Stimulated activated CD4-positive, alpha-beta T cell treated with anti-CD3 and anti-CD28 coated beads, Interleukin-12 subunit alpha, Interleukin-12 subunit beta, amount 100 ng/mL, for 4 hours (primary cell): Measurements from ENCODE around the gene SCGB1A1.

Source experiments
- DNase-seq: peaks from one replicate; pipeline ENCODE4 v3.0.0-alpha.2; 2020

Gene SCGB1A1

DNA sequence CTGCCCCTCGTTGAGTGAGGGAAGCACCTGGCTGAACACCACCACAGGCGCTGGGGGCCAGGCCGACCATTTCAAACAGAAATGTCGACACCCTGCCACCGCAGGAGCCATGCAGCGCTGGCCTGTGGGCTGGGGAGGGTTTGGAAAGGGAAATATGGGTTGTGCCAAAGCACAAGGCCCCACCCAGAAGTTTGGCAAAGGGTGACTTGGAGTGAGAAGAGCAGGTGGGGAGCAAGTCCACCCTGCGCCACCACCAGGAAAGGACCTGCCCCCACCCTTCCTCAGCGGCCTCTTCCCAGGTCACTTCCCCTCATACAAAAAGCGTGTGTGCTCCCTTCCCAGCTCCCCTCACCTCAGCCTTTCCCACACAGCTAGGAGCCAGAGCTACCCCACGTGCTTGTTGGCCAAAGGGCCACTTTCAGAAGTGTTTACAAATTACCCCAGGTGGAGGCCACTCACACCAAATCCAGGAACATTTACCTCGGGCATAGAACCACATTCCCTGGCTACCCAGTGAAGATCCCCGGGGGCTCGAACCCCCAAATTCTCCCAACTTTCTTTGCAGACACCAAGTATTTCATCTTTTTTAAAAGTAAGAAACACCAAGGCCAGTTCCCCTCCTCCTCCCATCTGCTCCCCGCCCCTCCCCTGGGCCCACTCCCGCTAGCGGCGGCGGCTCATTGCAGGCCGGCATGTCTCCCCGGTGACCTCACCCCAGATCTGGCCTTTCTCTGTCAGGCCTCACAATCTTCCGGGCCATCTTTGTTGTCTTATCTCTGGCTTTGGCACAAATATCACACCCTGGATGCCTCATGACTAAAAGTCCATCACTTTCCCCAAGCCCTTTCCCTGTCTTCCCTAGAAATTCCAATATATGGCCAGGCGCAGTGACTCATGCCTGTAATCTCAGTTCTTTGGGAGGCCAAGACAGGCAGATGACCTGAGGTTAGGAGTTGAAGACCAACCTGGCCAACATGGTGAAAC is 20.5 kb upstream of the SCGB1A1 start:
- no peak for DNase-seq

DNA sequence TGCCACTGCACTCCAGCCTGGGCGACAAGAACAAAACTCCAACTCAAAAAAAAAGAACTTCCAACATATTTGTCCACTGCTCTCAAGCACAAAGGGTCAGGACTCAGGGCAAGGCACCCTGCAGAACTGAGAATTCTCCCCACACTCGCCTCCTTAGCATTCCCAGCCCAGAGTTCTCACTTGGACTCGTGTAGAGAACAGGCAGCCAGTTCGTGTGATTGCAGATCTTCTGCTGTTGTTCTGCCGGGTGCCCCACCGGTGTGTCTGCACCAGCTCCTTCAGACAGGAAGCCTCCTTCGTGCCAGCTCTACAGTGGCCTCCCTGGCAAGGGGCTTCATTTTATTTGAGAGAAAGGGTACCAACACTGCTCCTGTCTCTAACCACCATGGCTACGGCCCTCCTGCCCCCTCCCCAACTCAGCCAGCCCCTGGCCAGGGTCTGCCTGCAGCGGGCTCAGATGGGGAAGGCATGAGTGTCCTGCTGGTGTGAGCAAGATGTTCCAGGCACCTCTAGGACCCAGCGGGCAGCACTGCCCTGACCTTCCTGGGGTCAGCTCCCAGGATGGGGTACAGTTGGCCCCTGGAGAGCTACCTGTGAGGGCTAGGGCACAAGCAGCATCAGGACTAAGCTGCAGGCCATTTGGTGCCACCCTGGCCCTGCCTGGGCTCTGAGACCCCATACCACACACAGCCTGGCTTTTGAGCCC is 19.5 kb upstream of the SCGB1A1 start:
- no peak for DNase-seq

DNA sequence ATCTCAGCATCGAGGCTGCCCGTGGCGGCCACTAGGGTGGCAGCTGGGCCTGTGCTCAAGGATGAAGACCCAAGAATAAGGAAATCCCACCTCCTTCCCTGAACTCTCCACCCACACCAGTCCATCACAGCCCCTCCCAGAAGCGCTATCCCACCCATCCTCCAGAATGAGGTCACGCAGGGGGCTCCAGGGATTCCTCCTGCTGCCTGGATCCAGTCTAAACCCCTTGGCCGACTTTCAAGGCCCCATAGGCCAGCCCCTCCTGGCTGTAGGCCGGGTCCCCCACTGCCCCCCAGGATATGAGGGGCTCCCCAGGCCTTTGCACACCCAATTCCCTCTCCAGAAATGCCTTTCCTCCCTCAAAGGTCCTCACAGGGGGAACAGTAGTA is 19.0 kb upstream of the SCGB1A1 start:
- no peak for DNase-seq

DNA sequence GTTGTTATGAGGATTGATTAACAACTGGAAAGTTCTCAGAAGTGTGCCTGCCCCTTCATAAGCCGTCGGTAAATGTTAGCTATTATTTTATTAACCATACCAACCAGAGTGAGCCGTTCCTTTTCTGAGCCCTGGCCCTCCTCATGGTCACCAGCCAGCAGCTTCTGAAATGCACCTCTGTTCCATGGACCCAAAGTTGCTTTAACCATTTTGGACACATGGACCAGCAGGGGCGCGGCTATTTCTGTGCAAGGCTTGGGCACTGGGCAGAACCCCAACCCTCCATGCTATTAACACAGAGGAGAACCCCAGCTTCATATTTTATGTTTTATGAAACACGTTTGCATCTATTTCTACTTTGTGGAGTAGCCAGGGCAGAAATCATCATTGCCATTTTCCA is 18.6 kb upstream of the SCGB1A1 start:
- no peak for DNase-seq

DNA sequence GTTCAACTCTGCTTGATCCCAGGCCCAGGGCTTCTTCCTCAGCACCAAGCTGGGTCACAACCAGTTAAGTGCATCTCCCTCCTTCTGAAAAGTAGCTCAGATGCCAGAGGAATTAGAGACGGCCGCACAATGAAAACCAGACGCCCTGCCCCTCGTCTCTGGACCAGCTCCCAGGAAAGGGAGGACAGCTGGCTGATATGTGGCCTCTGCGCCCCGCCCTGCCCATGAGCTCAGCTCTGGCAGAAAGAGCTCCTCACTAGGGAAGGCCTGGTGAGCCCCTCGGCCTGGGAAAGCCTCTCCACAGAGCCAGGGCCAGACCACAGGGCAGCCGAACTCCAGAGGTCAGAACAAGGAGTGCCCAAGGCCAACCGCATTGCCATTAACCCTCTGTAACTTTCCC is 18.1 kb upstream of the SCGB1A1 start:
- DNase-seq = no peak

DNA sequence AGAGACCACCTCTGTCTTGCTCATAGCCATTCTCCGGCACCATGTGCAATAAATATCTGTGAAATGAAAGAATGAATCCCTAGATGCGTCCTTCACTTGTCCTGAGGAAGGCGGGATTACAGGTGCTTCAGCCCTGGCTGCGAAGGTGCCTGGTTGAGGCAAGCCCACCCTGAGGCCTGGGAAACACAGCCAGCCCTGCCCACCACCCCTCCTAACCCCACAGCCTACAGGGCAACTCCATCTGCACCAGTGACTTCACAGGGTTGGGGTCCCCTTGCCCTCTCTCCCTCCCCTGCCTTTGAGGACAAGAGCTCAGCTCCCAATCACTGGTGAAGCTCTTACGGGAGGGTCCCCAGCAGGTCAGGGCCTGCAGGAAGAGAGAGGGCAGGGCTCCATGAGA is 17.5 kb upstream of the SCGB1A1 start:
- DNase-seq = no peak

DNA sequence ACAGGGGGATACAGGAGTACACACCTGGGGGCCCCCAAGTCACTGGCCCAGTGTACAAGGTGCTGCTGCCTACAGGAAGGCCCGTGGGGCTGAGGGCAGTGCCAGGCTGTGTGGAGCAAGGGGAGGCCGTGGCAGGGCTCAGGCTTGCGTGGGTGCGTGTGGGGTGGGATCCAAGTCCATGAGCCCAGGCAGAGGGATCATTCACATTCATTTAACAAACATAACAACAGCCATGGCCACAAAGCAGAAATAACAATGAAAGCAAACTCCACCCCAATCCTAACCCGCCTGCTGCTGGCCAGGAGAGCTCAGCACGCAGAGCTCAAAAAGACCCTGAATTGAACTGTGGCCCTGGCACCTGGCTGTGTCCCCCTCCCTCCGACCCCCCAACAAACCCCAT is 17.0 kb upstream of the SCGB1A1 start:
- DNase-seq = no peak

DNA sequence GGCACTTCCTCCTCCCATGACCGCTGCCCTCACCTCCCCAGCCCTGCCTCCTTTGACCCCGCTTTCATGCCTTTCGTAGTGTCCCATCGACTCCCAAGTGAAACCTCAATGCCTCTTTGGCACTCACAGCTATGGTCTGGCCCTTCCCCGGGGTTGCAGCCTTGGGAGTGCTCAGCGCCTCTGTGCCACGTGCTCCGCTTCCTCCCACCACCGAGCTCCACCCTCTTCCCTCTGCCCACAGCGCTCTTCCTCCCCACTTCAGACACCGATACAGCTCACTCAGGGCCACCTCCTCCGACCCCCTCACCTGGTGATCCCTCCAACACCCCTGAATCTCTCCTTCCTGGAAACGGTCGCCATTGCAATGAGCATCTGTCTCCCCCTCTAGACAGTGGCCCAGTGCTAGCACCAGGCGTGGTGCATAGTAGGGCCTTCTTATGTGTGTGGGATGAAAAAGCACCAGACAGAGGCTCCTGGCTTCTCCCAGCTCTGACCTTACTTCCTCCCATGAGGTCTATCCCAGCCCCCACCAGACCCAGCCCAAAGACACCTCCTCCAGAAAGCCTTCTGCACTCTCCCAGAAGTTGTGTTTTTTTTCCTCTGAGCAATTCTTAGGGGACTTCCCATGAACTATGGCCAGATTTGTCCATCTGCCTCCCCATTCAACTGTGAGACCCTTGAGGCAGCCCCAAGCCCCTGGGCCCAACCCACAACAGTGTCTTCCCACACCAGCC is 16.4 kb upstream of the SCGB1A1 start:
- DNase-seq = peak; percentile 55

DNA sequence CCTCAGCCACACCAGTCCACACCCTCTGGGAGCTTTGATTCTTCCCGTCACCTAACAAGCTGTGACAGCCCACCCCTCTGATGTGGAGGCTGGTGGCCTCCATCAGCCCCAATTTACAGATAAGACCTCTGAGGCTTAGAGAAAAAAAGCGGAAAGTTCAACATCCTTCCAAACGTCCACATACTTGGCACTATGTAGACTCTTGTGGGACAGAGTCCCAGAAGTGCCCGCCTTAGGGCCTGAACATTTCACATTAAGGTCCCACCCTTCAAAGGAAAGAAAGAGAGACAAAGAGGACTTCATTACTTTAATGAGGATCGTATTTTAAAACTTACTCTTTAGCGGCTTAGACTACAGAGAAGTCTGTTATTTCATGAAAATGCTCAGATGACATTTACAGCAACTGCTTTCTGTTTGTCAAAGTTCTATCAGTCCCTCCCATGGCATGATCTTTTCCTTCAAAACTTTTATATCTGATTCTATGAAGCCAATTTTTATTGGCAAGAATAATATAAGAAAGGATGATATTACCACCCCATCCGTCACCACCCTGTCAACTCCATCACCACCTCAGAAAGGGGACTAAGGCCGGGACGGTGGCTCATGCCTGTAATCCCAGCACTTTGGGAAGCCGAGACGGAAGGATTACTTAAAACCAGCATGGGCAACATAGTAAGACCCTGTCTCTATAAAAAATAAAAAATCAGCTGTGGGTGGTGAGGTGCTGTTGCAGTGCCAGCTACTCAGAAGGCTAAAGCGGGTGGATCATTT is 15.7 kb upstream of the SCGB1A1 start:
- DNase-seq = no peak

DNA sequence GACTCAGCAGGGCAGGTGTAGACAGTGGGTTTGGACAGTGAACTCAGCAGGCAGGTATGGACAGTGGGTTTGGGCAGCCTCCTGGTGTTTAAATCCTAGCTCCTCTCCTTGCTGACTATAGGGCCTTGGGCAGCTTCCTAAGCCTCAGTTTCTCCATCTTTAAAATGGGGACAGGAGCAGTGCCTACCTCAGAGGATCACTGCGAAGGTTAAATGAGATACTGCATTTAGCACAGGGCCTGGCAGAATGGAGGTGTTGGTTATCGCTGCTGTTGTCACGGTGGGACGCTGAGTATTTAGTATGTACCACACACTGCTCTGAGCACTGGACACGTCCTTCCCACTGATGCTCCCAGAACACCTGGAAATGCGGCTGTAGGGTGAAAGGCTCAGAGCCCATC is 14.4 kb upstream of the SCGB1A1 start:
- no peak for DNase-seq

DNA sequence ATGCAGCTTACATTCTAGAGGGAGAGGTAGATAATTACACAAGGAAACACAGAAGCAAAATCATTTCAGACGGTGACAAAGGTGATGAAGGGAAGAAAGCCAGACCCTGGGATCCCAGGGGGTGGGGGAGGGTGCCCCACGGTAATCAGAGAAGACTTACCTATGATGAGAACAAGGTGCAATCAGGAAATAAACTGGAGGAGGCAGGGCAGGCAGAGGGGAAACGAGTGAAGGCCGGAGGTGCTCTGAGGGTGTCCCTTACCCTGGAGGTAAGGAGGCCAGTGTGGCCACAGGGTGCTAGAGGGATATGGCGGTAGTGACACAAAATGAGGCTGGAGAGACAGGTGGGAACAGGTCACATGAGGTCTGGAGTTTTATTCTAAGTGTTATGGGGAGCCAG is 13.9 kb upstream of the SCGB1A1 start:
- DNase-seq = no peak

DNA sequence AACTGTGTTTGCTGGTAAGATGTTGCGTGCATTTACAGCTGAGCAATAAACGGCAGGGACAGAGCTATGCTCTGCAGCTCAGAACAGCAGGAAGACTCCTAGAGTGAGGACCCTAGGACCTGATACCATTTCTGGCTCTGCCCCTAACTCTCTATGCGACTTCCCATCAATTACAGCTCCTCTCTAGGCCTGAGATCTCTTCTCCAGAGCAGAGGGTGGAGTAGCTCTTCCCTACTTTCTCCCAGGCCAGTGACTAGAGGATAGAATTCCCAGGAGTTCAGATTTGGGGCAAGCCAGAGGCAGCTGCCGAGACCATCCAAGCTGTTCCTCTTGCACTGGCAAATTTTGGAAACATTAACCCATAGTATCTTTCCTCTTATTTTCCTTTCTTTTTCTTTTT is 12.8 kb upstream of the SCGB1A1 start:
- DNase-seq = no peak

DNA sequence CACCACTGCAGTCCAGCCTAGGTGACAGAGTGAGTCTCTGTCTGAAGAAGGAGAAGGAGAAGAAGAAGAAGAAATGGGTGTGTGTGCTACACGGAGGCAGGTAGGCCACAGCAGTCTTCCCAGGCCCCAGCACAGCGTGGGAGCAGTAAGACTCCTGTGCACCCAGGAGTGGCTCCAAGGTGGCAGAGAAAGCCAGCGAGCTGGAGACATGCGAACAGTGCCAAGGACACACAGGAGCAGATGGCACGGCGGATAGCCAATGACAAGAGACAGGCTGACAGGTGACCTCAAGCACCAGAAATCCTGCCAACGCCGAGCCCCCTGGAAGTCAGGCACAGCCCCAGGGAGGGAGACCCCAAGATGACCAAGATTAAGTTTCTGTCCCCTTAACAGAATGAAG is 9.0 kb upstream of the SCGB1A1 start:
- no peak for DNase-seq

DNA sequence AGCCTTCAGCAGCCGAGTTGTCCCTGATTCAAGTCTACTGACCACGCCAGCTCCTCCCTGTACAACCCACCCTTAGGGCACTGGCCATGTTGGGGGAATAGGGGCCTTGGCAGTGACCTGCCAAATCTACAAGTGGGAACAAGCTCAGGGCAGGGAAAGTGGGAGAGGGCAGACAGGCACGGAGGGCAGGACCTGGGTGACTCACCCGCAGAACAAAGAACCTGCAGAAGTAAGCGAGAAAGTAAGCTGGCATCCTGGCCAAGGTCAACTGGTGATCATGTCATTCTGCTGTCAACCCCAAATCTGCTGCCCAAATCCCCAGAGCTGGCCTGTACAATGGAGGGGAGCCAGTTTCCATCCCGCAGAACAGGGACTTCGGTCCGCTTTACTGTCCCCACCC is 7.9 kb upstream of the SCGB1A1 start:
- no peak for DNase-seq

DNA sequence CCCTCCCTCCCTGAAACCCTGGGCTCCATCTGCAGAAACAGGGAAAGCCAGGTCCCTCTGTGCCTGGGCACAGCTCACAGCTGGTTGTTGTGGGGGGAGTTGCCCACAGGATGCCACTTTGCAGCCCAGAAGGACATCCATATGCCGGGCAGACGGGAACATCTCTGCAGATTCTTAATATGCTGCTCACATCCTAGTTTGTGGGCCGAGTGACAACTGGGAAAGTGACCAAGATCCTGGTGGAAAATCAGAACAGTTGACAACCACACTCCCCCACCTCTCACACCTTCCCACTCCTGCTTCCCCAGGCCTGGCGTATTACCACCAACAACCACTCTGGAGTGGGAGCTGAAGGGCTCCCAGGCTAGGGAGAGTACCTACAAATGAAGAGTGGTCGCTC is 7.3 kb upstream of the SCGB1A1 start:
- DNase-seq = no peak

DNA sequence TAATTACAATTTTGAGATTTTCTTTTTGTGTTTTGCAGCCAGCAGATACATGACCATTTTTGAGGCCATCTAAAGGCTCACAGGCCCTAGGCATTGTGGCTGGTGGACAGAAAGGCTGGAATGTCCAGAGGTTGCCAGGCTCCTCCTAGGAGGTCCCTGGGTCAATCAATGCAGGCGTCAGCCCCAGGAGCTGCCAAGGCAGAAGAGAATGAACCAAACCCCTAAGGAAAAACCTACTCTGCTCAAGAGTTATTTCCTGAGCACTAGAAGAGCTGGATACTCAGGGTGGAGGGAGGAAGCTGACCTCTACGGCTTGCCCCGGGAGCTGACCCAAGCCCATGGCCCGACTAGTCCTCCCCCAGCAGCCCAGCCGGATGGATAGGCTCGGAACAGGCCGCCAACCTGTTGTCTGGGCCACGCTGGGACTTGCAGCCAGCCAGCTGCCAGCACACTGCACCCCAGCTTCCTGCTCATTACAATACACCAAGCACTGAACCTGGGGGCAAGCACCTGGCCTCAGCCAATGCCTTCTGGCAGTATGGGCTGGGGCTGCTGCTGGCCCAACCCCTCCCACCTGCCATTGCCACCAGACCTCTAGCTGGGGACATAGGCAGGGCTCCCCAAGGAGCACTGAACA is 5.7 kb upstream of the SCGB1A1 start:
- DNase-seq = no peak

DNA sequence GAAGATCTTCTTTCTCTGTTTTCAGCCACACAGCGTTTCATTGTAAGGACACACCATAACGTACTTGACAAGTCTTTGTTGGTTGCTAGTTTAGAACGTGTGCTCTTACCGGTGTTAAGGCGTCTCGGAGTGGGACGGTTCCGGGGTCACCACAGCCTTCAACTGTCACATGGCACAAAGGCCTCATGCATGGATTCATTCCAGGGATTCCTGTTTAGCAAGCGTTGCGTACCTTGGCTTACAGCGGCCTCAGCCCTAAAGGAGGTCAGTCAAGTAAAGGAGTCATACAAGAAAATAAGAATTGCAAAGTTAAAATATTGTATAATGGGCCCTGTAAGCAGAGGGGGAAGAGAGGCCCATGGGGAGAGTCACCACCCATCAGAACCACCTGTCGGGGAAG is 2.2 kb upstream of the SCGB1A1 start:
- DNase-seq = no peak

DNA sequence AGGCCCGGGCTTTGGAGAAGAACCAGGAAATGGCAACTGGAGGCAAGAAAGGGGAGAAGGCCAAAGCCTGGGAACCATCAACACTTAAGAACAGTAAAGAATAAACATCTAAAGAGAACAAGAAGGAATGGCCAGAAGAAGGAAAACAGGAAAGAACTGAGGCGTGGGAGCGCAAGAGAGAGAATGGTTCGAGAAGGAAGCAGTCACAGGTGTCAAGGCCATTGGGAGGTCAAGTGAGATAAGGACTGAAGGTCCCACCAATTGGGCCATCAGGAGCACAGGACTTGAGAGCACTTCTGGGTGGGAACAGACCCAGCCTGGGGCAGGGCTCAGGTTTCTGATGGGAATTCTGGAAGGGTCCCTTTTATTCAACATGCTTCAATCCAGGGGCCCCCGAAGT is 697 bp upstream of the SCGB1A1 start:
- no peak for DNase-seq

DNA sequence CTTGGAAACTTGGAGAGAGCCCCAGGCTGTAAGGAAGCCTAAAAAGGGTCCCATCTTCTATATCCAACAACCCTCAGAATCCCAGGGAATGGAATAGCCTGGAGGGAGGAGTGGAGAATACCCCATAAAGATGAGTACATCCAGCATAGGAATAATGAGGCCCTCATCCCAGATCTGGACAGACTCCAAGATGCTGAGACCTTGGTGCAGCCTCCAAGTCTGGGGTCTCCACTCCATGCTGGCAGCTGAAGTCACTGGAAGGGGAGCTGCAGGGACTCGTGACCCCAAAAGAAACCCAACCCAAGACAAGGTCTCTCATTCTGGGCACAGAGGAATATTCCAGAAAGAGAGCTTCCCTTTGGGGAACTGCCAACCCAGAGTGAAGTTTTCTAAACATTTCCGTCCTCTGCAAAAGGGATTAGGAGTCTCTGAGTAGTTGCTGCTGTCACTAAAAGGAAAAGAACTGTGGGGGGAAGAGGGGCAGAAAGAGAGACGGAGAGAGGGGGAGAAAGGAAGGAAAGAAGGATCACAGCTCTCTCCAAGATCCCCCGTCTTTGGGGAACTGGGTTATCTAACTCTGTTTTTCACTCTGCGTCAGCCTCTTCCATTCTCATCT is 589 bp downstream of the SCGB1A1 start:
- DNase-seq = no peak

DNA sequence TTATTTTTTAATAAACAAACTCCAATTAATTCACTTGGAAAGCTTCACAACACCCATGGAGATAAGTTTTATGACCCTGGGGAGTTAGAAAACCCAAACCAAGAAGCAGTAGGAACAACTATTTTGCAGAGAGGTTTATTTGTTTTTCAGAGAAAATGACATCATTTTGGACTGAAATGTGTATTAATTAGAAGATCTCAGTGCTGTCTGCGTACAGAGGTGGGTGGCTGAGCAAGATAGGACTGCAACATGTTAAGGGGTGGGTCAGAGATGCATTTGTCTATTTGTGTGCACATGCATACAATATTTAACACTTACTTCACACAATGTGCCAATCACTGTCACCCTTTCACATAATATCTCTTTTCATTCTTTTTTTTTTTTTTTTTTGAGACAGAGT is 1.1 kb downstream of the SCGB1A1 start:
- DNase-seq = no peak

DNA sequence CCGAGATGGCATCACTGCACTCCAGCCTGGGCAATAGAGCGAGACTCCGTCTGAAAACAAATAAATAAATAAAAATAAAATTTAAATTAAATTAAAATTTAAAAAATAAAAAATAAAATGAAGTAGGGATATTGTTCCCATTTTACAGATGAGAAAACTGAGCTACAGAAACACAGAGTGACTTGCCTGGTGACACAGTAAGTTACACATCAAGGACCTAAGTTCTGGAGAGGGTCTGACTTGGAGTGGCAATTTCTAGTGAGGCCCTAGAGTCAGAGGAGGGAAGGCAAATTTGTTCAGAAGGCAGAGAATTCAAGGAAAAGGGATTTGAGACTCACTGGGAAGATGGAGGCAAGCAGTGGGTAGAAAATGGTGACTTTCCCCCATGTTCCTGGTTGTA is 2.0 kb downstream of the SCGB1A1 start:
- DNase-seq = no peak

DNA sequence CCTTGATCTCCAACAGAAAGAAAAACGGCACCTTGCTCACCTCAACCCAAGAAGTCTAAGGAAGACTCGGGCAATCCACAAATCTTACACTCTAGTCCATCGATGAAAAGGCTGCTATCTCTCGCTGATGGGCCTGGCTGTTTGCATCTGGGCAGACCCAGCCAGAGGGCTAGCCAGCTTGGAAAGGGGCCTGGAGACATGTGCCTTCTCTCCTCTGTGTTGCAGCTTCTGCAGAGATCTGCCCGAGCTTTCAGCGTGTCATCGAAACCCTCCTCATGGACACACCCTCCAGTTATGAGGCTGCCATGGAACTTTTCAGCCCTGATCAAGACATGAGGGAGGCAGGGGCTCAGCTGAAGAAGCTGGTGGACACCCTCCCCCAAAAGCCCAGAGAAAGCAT is 3.2 kb downstream of the SCGB1A1 start:
- DNase-seq = no peak
